CD14-positive monocyte (primary cell): ENCODE data around the gene HM13. TPM values are rescaled to one million over a fixed set of nuclear protein-coding genes. Genes with fewer than 3 reads are reported as not detected.
"Not testable (repeated sequence)": the region's sequence is repeated elsewhere in the genome, so short reads cannot be mapped to it uniquely, and the experiment has no call there.

ENCODE experiments used
- DNase-seq, 3 donors: peaks; one replicate each; pipeline ENCODE4 v3.0.0-alpha.2; 2011 to 2022
- H2AFZ ChIP-seq: 2 replicates; pipeline ENCODE4 v1.6.0; 2012; ENCODE audit warnings: mild to moderate bottlenecking, low read depth, low read length, inconsistent platforms; ENCODE audit not compliant: insufficient read depth, poor library complexity, severe bottlenecking
- H3K27ac ChIP-seq, 2 donors: 1 replicate in 1 of 2; 2 replicates in 1 of 2; pipeline ENCODE4 v1.5.1; 2012 to 2013; ENCODE audit warnings: low read length in 2 of 2, control low read depth in 1 of 2, inconsistent platforms in 1 of 2, low read depth in 1 of 2, mild to moderate bottlenecking in 1 of 2
- H3K27me3 ChIP-seq, 2 donors: one replicate each; pipeline versions ENCODE4 v1.6.0 to v1.6.1; 2011 to 2013; ENCODE audit warnings: low read length in 2 of 2; ENCODE audit not compliant: control insufficient read depth in 2 of 2, insufficient read depth in 2 of 2
- H3K36me3 ChIP-seq, 2 donors: replicated peaks in 1 of 2; 1 replicate in 1 of 2; 2 replicates in 1 of 2; pipeline versions ENCODE4 v1.5.1 to v1.6.1; 2012 to 2013; ENCODE audit warnings: low read length in 2 of 2, control low read depth in 1 of 2, inconsistent platforms in 1 of 2, mild to moderate bottlenecking in 1 of 2; ENCODE audit not compliant: insufficient read depth in 2 of 2, control insufficient read depth in 1 of 2
- H3K4me1 ChIP-seq, 2 donors: 1 replicate in 1 of 2; 2 replicates in 1 of 2; pipeline versions ENCODE4 v1.5.1 to v1.6.1; 2012 to 2013; ENCODE audit warnings: low read length in 2 of 2, control low read depth in 1 of 2, inconsistent platforms in 1 of 2, mild to moderate bottlenecking in 1 of 2, moderate library complexity in 1 of 2; ENCODE audit not compliant: insufficient read depth in 2 of 2, control insufficient read depth in 1 of 2
- H3K4me2 ChIP-seq: replicated peaks from 2 replicates; pipeline ENCODE3; 2012; ENCODE audit warnings: low read length, moderate library complexity, mild to moderate bottlenecking; ENCODE audit not compliant: poor library complexity, severe bottlenecking; ENCODE audit errors: extremely low read depth
- H3K4me3 ChIP-seq, 3 experiments: fragments of 200-600 bp in 1 of 3; sonication (generic) in 1 of 3; replicated peaks in 1 of 3; 1 replicate in 2 of 3; 2 replicates in 1 of 3; pipeline ENCODE4 v1.5.1; 2011 to 2013; ENCODE audit warnings: low read length in 3 of 3, mild to moderate bottlenecking in 3 of 3, control low read depth in 2 of 3, low read depth in 2 of 3, inconsistent platforms in 1 of 3, moderate library complexity in 1 of 3
- H3K79me2 ChIP-seq: 2 replicates; pipeline ENCODE4 v1.6.0; 2012; ENCODE audit warnings: mild to moderate bottlenecking, control low read depth, inconsistent platforms, low read length, moderate library complexity; ENCODE audit not compliant: insufficient read depth
- H3K9ac ChIP-seq: 2 replicates; pipeline ENCODE4 v1.6.0; 2017; ENCODE audit warnings: low read length, mild to moderate bottlenecking; ENCODE audit not compliant: insufficient read depth, poor library complexity, severe bottlenecking
- H3K9me3 ChIP-seq, 2 donors: replicated peaks in 1 of 2; 1 replicate in 1 of 2; 2 replicates in 1 of 2; pipeline versions ENCODE4 v1.5.1 to v1.6.1; 2012 to 2013; ENCODE audit warnings: low read length in 2 of 2, control low read depth in 1 of 2; ENCODE audit not compliant: control insufficient read depth in 1 of 2, insufficient read depth in 1 of 2
- H4K20me1 ChIP-seq: 2 replicates; pipeline ENCODE4 v1.6.0; 2012; ENCODE audit warnings: mild to moderate bottlenecking, low read length, control low read depth, moderate library complexity; ENCODE audit not compliant: insufficient read depth
- H3K27ac Mint-ChIP-seq, 7 donors: one replicate each; pipeline ENCODE4 v1.8.0; 2020; ENCODE audit warnings: mild to moderate bottlenecking in 7 of 7, mixed read lengths in 7 of 7, moderate library complexity in 6 of 7, inconsistent platforms in 2 of 7
- H3K27me3 Mint-ChIP-seq, 3 donors: one replicate each; pipeline ENCODE4 v1.8.0; 2021 to 2022; ENCODE audit warnings: low read depth in 3 of 3, mild to moderate bottlenecking in 3 of 3, mixed read lengths in 3 of 3, moderate library complexity in 3 of 3, inconsistent platforms in 1 of 3
- H3K36me3 Mint-ChIP-seq, 2 donors: one replicate each; pipeline ENCODE4 v1.8.0; 2020; ENCODE audit warnings: mixed read lengths in 2 of 2, inconsistent platforms in 1 of 2, mild to moderate bottlenecking in 1 of 2
- H3K4me1 Mint-ChIP-seq: one replicate; pipeline ENCODE4 v1.8.0; 2020; ENCODE audit warnings: mild to moderate bottlenecking, mixed read lengths
- H3K4me3 Mint-ChIP-seq, 2 donors: one replicate each; pipeline ENCODE4 v1.8.0; 2020; ENCODE audit warnings: mild to moderate bottlenecking in 2 of 2, mixed read lengths in 2 of 2, moderate library complexity in 1 of 2
- H3K9me3 Mint-ChIP-seq, 7 donors: one replicate each; pipeline ENCODE4 v1.8.0; 2020 to 2022; ENCODE audit warnings: mixed read lengths in 7 of 7, mild to moderate bottlenecking in 6 of 7, moderate library complexity in 6 of 7, inconsistent platforms in 2 of 7
- CTCF ChIP-seq: fragments of 200-600 bp; IDR thresholded peaks from one replicate; pipeline ENCODE4 v1.8.0; 2022; ENCODE audit warnings: antibody characterized with exemption, mild to moderate bottlenecking
- WGBS: methylation state at CpG from one replicate; pipeline ENCODE4 v1.1.5; 2013; ENCODE audit warnings: missing lambda C conversion rate; ENCODE audit not compliant: insufficient coverage; 5-methylcytosine and 5-hydroxymethylcytosine counted together
- intact Hi-C, 2 donors: fragments of 100-400 bp; cut with micrococcal nuclease; formaldehyde crosslinking; loops; one replicate each; pipeline versions ENCODE4 v1.15.0 to v1.15.1; 2023
- polyA plus RNA-seq, 3 donors: library from polyadenylated mRNA; depleted of rRNA in 1 of 3; unstranded in 2 of 3; stranded (reverse) in 1 of 3; fragments of 300-500 nt in 2 of 3; fragments of >200 nt in 1 of 3; fragmentation: Illumina TruSeq in 2 of 3; gene quantifications; 1 replicate in 2 of 3; 2 replicates in 1 of 3; pipeline ENCODE4 v1.2.3, GENCODE V29; 2012 to 2021

Gene HM13
- polyA plus RNA-seq, 3 donors, result 199 to 329 (median 320) TPM

GRCh38 chr20:31578448-31579138, 64.4 kb downstream of the HM13 start:
- H2AFZ ChIP-seq, result no peak overlapping the region
- no peak for DNase-seq
- H3K27me3 ChIP-seq, result no peaks in the 10 kb centered on the region
- no peaks in the 10 kb centered on the region for H3K36me3 ChIP-seq
- H3K4me2 ChIP-seq, result no peak overlapping the region
- TF ChIP-seq CTCF, result no peak
- 98% methylated on average over 39 of the region's 43 CpGs for WGBS
- H3K4me3 ChIP-seq, result no peak overlapping the region
- no peak overlapping the region for H3K4me3 Mint-ChIP-seq
- H3K4me1 Mint-ChIP-seq, result peaks cover 12% of the 10 kb centered on the region
- no peaks in the 10 kb centered on the region for H3K9me3 ChIP-seq
- no peak overlapping the region for H3K27ac Mint-ChIP-seq
- H3K27ac ChIP-seq, result no peak overlapping the region
- H4K20me1 ChIP-seq, result no peaks in the 10 kb centered on the region
- H3K9me3 Mint-ChIP-seq, result peaks cover 0 to 5% (median 3%) of the 10 kb centered on the region in 7 donors
- peaks cover 8 to 16% of the 10 kb centered on the region in 2 donors for H3K36me3 Mint-ChIP-seq
- peaks cover 7% of the 10 kb centered on the region in 2 donors for H3K4me1 ChIP-seq
- no peak overlapping the region for H3K9ac ChIP-seq
- intact Hi-C loops, result no loop called here
- peaks cover 0 to 1% (median 0%) of the 10 kb centered on the region in 3 donors for H3K27me3 Mint-ChIP-seq
- H3K79me2 ChIP-seq, result no peaks in the 10 kb centered on the region

GRCh38 chr20:31579245-31579644, 65.0 kb downstream of the HM13 start:
- intact Hi-C loops, result no loop called here
- H3K27ac Mint-ChIP-seq, result no peak overlapping the region
- H3K4me3 Mint-ChIP-seq, result no peak overlapping the region

GRCh38 chr20:31579941-31580651, 65.9 kb downstream of the HM13 start:
- H4K20me1 ChIP-seq, DNase-seq, H3K27me3 ChIP-seq, H3K4me1 Mint-ChIP-seq, H3K9ac ChIP-seq, H3K79me2 ChIP-seq, H3K27ac ChIP-seq, intact Hi-C loops, H3K9me3 Mint-ChIP-seq, H3K4me3 ChIP-seq, H3K4me1 ChIP-seq, H3K36me3 ChIP-seq, H3K4me2 ChIP-seq, H3K4me3 Mint-ChIP-seq, H3K9me3 ChIP-seq, H2AFZ ChIP-seq, H3K27me3 Mint-ChIP-seq, H3K27ac Mint-ChIP-seq: not testable (repeated sequence)
- peaks cover 8 to 16% of the 10 kb centered on the region in 2 donors for H3K36me3 Mint-ChIP-seq
- 100% methylated on average over 5 of the region's 17 CpGs for WGBS

More at GRCh38 chr20:31579245-31579644, 65.0 kb downstream of the HM13 start:
- Histone ChIP-seq H3K9ac (no peak overlapping the region), H3K79me2 (no peaks in the 10 kb centered on the region), H2AFZ (no peak overlapping the region), H3K4me1 (peaks cover under 1 to 3% of the 10 kb centered on the region in 2 donors), H3K27ac (no peak overlapping the region), H3K36me3 (no peaks in the 10 kb centered on the region), H4K20me1 (no peaks in the 10 kb centered on the region), H3K4me2 (no peak overlapping the region), H3K27me3 (no peaks in the 10 kb centered on the region), H3K9me3 (no peaks in the 10 kb centered on the region), H3K4me3 (no peak overlapping the region)
- Mint-ChIP-seq H3K9me3 (peaks cover 0 to 5% (median 3%) of the 10 kb centered on the region in 7 donors), H3K27me3 (peaks cover 0 to 1% (median 0%) of the 10 kb centered on the region in 3 donors), H3K4me1 (peaks cover 6% of the 10 kb centered on the region), H3K36me3 (peaks cover 8 to 16% of the 10 kb centered on the region in 2 donors)
- no peak for TF ChIP-seq CTCF
- WGBS, result 100% methylated on average over 2 of the region's 6 CpGs
- DNase-seq, result no peak
